GM21526 (cell line): Measurements from ENCODE around the gene DNM2.

ENCODE experiments used
- ATAC-seq: cut with Tn5 transposase; IDR thresholded peaks from one replicate; pipeline ENCODE4 v1.9.1; 2021; ENCODE audit warnings: moderate library complexity; ENCODE audit not compliant: unreplicated experiment, low FRiP score

DNM2 gene

DNA sequence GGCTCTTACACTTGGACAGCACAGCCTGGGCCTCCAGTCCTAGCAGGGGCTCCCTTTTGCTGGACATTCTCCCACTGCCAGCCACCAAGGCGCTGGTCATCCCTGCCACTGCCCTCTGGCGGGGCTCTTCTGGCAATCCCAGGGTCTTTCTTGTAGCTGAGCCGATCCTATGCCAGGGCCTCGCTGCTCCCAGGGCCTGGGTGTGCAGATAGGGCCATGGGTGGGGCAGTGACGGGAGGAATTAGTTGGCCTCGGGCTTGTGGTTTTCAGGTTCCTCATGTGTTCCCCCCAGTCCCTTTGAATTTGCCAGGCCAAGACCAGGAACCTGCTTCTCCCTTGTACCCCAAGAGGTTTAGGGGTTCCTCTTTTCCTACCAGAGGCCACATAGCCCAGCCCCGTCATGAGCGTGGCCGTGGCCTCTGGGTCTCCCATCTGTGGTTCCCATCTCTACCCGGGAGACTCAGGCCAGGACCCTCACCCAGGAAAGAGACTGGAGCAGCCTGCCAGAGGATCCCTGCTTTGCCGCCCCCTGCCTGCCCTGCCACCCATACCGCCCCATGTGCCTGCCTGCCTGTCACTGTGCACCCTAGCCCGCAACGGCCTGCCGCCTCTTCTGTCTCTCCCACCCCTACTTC is 91.9 kb downstream of the DNM2 start:
- ATAC-seq = no peak

DNA sequence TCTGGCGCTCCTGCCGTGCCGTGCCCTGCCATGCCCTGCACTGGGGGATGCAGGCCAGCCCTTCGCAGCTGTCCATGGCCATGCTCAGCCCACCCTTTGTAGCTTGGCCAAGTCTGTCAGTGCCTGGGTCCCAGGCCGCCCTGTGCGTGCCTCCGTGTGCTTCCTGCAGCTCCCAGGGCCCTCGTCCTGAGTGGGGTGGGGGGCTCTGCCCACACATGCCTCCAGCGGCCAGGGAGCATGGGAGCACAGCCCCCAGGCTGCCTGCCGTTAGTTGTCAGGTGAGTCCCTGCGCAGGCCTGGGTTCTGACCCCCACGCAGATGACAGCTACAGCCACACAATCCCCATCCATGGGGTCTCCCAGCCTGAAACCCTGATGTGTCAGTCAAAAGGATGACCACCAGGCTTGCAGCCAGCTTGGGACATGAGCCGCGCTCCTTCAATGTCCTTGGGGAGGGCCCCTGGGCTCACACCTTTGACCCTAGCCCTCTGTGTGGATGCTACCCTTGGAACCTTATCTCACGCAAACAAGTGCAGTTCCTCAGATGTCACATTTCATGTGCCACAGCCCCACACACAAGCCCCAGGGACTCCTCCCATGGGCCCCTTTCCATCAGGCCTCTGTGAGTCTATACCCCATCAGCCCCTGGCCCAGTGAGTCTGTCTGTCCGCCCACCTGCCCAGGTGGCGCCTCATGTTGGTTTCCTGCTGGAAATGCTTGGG is 93.7 kb downstream of the DNM2 start:
- no peak for ATAC-seq

DNA sequence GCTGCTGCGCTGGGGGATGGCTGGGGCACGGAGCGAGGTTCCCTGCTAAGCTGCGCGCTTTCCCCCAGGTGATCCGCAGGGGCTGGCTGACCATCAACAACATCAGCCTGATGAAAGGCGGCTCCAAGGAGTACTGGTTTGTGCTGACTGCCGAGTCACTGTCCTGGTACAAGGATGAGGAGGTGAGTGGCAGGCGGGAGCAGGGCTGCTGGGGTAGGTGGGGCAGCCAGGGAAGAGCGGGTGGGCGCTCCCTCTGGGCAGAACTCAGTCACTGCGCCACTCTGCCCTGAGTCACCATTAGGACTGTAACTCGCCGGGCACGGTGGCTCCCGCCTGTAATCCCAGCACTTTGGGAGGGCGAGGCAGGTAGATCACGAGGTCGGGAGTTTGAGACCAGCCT is 94.3 kb downstream of the DNM2 start:
- ATAC-seq = no peak

DNA sequence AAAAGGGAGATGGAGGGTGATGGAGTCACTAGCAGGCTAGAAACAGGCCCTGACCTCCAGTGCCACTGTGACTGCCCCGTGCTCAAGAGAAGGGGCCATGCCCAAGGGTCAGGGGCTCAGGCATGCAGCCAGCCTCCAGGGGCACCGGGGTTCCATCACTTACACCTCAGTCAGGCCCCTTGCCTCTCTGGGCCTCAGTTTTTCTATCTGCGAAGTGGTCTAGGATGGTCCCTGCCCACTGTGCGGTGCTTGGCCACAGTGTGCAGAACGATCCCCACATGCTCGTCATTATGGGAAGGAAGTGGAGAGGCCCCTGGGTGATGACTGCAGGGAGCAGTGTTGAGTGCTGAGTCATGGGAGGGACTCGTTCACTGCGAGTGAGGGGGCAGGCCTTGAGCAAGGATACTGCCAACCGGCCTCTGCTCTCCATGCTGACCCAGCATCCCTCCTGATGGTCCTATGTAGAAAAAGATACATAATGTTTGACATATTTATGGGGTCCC is 95.1 kb downstream of the DNM2 start:
- ATAC-seq = no peak

GRCh38 chr19:10815007-10815536 is 97.2 kb downstream of the DNM2 start:
- ATAC-seq = no peak

GRCh38 chr19:10815969-10816644 is 98.2 kb downstream of the DNM2 start:
- ATAC-seq = no peak

DNA sequence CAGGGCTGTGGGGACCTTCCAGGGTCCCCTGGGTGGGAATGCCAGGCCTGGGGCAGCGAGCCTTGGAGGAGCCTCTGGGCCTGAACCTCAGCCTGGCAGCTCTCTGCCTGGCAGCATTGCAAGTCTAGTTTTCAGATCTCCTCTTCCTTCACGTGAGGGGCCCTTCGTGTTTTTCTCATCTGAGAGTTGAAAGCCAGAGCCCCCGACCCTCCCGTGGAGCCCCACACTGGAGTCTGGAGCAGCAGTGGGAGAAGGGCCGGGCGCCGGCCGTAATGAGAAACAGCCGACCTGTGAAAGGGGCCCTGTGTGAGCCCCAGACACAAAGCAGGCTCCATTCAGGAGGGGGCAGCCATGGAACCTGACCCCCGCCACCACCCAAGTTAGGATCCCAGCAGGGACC is 98.8 kb downstream of the DNM2 start:
- no peak for ATAC-seq

- ATAC-seq = no peak
Measured at GRCh38 chr19:10817291-10818038, 99.6 kb downstream of the DNM2 start.

DNA sequence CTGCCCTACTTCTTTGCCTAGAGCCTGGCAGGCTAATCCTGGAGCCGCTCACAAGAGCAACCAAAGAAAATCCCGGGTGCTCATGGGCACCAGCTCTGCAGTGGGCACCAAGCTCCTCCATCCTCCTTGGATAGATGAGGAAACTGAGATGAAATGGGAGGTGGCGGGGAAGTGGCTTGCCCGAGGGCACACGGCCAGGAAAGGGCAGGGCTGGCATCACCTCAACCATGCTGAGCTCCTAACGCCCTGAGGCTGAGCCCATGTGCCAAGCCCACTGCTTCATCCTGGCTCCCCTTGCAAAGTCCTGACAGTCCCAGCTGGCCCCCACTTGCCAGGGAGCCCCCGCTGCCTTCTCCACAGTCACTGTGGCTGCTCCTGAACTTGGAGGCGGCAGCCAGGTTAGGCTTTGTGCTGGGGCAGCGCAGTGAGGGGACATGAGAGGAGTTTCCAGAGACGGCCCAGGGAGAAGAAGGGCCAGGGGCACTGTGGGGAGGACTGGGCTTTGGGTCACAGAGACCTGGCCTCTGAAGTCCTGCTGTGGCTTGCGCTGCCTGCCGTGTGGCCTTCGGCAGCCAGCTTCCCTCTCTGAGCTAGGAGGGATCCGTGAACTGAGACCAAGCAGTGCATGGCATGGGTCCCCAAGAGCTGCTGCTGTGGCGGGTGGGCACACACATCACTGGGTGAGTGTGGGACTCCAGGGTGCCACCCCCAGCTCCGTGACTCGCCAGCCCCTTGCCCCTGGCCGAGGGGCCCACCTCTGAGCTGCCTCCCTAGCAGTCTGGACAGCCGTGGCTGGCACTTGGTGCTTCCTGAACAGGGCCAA is 100.6 kb downstream of the DNM2 start:
- ATAC-seq = no peak

GRCh38 chr19:10819124-10820060 is 101.5 kb downstream of the DNM2 start:
- no peak for ATAC-seq

- no peak for ATAC-seq
Measured at GRCh38 chr19:10820173-10820572, 102.3 kb downstream of the DNM2 start.

DNA sequence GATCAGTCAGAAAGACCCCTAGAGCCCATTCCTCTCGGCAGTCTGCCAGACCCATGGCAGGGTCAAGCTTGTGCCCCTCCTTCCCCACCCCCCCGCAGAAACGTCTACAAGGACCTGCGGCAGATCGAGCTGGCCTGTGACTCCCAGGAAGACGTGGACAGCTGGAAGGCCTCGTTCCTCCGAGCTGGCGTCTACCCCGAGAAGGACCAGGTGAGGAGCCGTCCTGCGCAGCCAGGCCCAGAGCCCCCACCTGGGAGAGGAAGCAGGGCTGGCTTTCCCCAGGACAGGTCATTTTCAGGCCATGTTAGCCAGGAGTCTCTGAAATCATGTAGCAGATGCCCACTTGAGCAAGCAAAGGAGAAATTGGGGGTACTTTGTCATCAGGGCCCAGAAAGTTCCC is 105.8 kb downstream of the DNM2 start:
- ATAC-seq = no peak

- ATAC-seq = no peak
Measured at GRCh38 chr19:10826231-10826630, 108.4 kb downstream of the DNM2 start.

DNA sequence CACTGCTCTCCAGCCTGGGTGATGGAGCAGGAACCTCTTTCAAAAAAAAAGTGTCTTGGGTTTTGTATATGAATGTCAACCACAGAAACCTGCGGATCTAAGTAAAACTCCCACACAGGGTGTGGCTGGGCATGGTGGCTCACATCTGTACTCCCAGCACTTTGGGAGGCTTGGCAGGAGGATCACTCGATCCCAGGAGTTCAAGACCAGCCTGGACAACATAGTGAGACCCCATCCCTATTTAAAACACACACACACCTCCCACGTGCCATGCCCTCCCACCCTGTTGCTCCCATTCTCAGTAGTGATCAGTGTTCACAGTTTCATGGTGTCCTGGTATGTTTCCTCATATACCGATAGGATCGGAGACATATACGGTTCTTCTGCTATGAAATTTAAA is 109.0 kb downstream of the DNM2 start:
- no peak for ATAC-seq

GRCh38 chr19:10828981-10829821 is 111.3 kb downstream of the DNM2 start:
- no peak for ATAC-seq

- ATAC-seq = no peak
Measured at GRCh38 chr19:10829967-10830366, 112.1 kb downstream of the DNM2 start.

- no peak for ATAC-seq
Measured at GRCh38 chr19:10830370-10830769, 112.5 kb downstream of the DNM2 start.
